Muscle layer of colon (tissue), 2 donors: ENCODE results near the gene EHMT2.
"Not testable (repeated sequence)": the region's sequence is repeated elsewhere in the genome, so short reads cannot be mapped to it uniquely, and the experiment has no call there.

Experiments
- H3K27ac ChIP-seq: one replicate; pipeline ENCODE4 v1.7.0; 2013; ENCODE audit warnings: low read depth, mild to moderate bottlenecking, low read length, moderate library complexity
- H3K27me3 ChIP-seq, 2 donors: one replicate each; pipeline ENCODE4 v1.7.0; 2013; ENCODE audit warnings: low read length in 2 of 2, mild to moderate bottlenecking in 2 of 2; ENCODE audit not compliant: insufficient read depth in 2 of 2, control insufficient read depth in 1 of 2
- H3K36me3 ChIP-seq: one replicate; pipeline ENCODE4 v1.7.0; 2013; ENCODE audit warnings: mild to moderate bottlenecking, low read length; ENCODE audit not compliant: insufficient read depth
- H3K4me1 ChIP-seq: one replicate; pipeline ENCODE4 v1.7.0; 2013; ENCODE audit warnings: mild to moderate bottlenecking, low read length; ENCODE audit not compliant: insufficient read depth
- H3K4me3 ChIP-seq, 2 donors: one replicate each; pipeline ENCODE4 v1.7.0; 2013; ENCODE audit warnings: low read length in 2 of 2, low read depth in 1 of 2, mild to moderate bottlenecking in 1 of 2, moderate library complexity in 1 of 2
- H3K9ac ChIP-seq: one replicate; pipeline ENCODE4 v1.7.0; 2013; ENCODE audit warnings: low read length
- H3K9me3 ChIP-seq: one replicate; pipeline ENCODE4 v1.7.0; 2013; ENCODE audit warnings: mild to moderate bottlenecking, low read length
- donor health status: abdominal sarcoma.
- donor health status: Adenocarcinoma of cecum.

The EHMT2 gene

DNA sequence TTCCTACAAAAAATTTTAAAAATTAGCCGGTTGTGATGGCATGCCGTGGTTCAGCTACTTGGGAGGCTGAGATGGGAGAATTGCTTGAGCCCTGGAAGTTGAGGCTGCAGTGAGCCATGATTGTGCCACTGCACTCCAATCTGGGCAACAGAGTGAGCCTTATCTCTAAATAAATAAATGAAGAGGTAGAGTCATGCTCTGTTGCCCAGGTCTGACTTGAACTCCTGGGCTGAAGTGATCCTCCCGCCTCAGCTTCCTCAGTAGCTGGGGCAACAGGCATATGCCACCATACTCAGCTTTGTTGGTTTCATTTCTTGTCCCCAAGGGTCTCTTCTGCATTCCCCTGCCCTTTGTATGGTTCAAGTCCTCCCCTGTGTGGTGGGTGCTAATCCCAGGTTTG, 53.0 kb downstream of the EHMT2 start:
- Histone ChIP-seq H3K9me3 (no peaks in the 10 kb centered on the region), H3K36me3 (peaks cover 16% of the 10 kb centered on the region), H3K4me1 (no peaks in the 10 kb centered on the region), H3K9ac (no peak overlapping the region), H3K27ac (no peak overlapping the region), H3K27me3 (no peaks in the 10 kb centered on the region), H3K4me3 (no peak overlapping the region)

DNA sequence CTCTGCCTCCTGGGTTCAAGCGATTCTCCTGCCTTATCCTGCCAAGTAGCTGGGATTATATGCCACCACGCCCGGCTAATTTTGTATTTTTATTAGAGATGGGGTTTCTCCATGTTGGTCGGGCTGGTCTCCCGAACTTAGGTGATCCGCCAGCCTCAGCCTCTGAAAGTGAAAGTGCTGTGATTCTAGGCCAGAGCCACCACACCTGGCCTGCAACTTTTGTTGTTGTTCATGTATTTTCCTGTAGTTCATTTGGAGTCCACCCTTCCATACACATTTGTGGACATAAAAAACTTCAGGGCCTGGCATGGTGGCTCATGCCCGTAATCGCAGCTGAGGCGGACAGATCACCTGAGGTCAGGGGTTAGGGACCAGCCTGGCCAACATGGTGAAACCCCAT, 55.4 kb downstream of the EHMT2 start:
- Histone ChIP-seq H3K27me3 (no peaks in the 10 kb centered on the region), H3K27ac (no peak overlapping the region), H3K36me3 (peaks cover 39% of the 10 kb centered on the region), H3K4me3 (no peak overlapping the region), H3K4me1 (peaks cover 11% of the 10 kb centered on the region), H3K9me3 (no peaks in the 10 kb centered on the region), H3K9ac (no peak overlapping the region)

DNA sequence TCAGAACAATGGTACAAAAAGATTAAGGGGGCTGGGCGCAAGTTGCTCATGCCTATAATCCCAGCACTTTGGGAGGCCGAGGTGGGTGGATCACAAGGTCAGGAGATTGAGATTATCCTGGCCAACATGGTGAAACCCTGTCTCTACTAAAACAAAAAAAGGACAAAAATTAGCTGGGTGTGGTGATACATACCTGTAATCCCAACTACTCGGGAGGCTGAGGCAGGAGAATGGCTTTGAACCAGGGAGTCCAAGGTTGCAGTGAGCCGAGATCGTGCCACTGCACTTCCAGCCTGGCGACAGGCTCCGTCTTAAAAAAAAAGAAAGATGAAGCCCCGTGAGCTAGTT, 57.7 kb downstream of the EHMT2 start:
- H3K36me3 ChIP-seq: peaks cover 40% of the 10 kb centered on the region
- H3K9me3 ChIP-seq: not testable (repeated sequence)

DNA sequence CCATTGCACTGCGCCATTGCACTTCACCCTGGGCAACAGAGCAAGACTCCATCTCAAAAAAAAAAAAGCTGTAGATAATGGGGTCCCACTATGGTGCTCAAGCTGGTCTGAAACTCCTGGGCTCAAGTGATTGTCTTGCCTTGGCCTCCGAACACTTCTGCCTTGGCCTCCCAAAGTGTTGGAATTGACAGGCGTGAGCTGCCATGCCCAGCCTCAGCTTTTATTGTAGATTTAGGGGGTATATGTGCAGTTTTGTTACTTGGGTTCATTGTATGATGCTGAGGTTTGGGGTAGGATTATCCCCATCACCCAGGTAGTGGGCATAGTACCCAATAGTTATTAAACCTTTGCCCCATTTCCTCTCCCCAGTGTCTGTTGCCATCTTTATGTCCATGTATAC, 58.5 kb downstream of the EHMT2 start:
- Histone ChIP-seq H3K4me1 (peaks cover 27% of the 10 kb centered on the region), H3K36me3 (peaks cover 40% of the 10 kb centered on the region), H3K27me3 (no peaks in the 10 kb centered on the region), H3K4me3 (no peak overlapping the region), H3K9me3 (no peaks in the 10 kb centered on the region), H3K27ac (no peak overlapping the region), H3K9ac (no peak overlapping the region)

More for the DNA sequence above, 57.7 kb downstream of the EHMT2 start:
- peaks cover 27% of the 10 kb centered on the region for H3K4me1 ChIP-seq
- H3K4me3 ChIP-seq, H3K27me3 ChIP-seq, H3K27ac ChIP-seq, H3K9ac ChIP-seq: not testable (repeated sequence)

DNA sequence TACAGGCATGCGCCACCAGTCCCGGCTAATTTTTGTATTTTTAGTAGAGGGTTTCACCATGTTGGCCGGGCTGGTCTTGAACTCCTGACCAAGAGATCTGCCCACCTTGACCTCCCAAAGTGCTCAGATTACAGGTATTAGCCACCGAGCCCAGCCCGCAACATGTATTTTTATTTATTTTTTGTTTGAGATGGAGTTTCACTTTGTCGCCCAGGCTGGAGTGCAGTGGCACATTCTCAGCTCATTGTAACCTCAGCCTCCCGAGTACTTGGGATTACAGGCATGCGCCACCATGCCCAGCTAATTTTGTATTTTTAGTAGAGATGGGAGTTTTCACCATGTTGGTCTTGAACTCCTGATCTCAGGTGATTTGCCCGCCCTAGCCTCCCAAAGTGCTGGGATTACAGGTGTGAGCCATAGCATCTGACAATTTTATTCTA, 59.4 kb downstream of the EHMT2 start:
- not testable (repeated sequence) for H3K27me3 ChIP-seq, H3K27ac ChIP-seq, H3K4me3 ChIP-seq, H3K9me3 ChIP-seq, H3K9ac ChIP-seq
- H3K4me1 ChIP-seq: peaks cover 32% of the 10 kb centered on the region
- H3K36me3 ChIP-seq: peaks cover 40% of the 10 kb centered on the region

DNA sequence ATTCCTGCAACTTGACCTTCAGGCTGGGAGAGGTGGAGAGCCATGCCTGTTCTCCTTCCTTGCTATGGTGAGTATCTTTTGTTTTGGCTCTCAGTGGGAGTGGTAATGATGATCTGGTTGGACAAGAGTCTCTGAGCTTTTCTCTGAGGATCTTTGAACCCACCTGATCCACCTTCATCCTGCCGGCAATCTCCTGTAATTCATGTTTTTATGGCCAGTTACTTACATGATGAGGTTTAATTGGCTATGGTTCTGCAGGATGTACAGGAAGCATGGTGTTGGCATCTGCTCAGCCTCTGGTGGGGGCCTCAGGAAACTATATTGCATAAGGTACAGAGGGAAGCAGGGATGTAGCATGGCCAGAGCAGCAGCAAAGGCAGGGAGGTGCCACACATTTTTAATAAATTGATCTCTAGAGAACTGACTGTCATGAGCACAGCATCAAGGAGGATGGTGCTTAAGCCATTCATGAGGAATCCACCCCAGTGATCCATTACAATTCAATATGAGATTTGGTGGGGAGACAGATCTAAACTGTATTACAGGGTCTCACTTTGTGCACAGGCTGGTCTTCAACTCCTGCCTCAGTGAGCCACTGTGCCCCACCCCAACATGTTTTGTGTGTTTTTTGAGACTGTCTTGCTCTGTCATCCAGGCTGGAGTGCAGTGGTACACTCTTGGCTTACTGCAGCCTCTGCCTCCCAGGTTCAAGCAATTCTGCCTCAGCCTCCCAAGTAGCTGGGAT, 60.0 kb downstream of the EHMT2 start:
- Histone ChIP-seq H3K27me3 (no peaks in the 10 kb centered on the region), H3K4me1 (peaks cover 37% of the 10 kb centered on the region), H3K9ac (no peak overlapping the region), H3K36me3 (peaks cover 40% of the 10 kb centered on the region), H3K9me3 (no peaks in the 10 kb centered on the region), H3K27ac (peak overlapping the region; percentile 12), H3K4me3 (no peak overlapping the region)

DNA sequence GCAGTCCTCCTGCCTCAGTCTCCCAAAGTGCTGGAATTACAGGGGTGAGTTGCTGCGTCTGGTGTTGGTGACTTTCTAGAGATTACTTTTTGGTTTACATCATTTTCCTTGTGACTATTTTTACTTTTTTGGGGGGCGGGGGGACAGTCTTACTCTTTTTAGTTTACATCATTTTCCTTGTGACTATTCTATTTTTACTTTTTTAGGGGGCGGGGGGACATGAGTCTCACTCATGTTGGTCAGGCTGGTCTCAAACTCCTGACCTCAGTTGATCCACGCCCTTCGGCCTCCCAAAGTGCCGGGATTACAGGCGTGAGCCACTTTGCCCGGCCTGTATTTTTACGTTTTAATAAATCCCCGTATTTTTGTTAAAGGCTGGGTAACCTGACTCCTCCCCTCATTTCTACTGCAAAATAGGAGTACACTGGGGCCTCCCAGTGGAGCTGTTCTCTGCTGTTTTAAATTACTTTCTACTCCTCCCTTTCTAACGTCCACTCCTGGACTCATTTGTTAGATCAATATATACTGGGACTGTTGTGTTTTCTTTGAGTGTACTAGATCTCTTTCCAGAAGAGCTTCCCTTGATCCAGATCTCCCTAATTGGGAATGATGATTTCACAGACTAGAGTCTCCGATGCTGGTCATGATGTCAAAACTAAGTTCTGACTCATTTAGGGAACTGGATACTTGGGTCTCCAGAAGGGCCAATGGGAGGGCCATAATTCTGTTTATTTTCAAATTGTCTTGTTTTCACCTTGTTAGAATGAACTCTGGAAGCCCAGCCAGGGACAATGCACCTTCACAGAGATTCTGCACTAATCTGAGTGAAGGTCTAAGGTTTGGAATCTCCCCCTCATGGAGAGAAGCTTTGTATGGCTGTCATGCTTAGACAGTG, 60.8 kb downstream of the EHMT2 start:
- Histone ChIP-seq H3K27ac (peak overlapping the region; percentile 12), H3K36me3 (peaks cover 40% of the 10 kb centered on the region), H3K27me3 (no peaks in the 10 kb centered on the region), H3K9ac (peak overlapping the region; percentile 89), H3K4me3 (peak overlapping the region; percentile 11 to 95), H3K4me1 (peaks cover 37% of the 10 kb centered on the region), H3K9me3 (no peaks in the 10 kb centered on the region)

DNA sequence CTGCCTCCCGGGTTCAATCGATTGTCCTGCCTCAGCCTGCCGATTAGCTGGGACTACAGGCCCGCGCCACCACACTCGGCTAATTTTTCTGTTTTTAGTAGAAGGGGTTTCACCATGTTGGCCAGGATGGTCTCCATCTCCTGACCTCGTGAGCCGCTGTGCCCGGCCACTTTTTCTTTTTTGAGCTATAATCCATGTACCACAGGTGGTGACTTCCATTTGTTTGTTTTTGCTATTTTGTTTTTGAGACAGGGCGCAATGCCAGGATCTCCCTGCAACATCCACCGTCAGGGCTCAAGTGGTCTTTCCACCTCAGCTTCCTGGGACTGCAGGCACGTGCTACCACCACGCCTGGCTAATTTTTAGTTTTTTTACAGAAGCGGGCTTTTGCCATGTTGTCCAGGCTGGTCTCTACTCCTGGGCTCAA, 61.4 kb downstream of the EHMT2 start:
- Histone ChIP-seq H3K9ac (peak overlapping the region; percentile 89), H3K27ac (peak overlapping the region; percentile 12), H3K9me3 (no peaks in the 10 kb centered on the region), H3K4me3 (peak overlapping the region in 1 of 2 donors; percentile 95), H3K4me1 (peaks cover 42% of the 10 kb centered on the region), H3K36me3 (peaks cover 39% of the 10 kb centered on the region), H3K27me3 (no peaks in the 10 kb centered on the region)

DNA sequence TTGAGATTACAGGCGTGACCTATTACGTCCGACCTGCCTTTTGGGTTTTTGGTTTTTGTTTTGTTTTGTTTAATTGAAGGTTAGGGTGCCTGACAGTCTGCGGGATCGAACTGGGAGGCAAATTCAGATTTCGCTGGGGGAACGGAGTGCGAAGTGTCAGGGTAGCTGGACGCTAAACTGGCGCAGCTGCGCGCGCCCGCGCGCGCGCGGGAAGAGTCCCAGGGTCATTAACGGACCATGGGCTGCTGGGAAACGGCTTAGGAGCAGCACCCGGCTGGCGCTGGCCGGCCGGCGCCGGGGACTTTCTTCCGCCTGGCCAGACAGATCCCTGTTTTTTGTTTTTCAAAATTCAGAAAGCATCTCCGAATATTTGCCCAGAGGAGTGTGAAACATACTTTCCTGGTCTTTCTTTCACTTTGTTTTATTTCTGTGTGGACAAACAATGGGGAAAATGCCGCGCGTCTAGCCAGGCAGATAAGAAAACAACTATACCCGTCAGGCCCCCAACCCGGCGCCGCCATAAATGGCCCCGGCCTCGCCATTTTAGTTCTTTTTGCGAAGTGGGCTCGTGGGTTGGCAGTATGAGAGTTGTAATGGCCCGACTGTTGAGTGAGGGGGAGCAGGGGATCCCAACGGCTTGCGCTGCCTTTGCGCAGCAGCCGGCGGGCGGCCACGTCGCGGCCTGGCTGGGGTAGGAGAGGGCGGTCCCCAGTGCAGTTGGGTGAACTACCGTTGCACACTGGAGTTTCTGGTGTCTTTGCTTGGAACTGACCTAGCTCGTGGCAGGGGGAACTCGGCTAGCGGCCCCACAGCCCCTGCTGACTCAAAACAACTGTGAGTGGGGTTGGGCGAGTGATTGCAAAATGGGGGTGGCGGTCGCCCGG, 62.9 kb downstream of the EHMT2 start:
- peaks cover 46% of the 10 kb centered on the region for H3K4me1 ChIP-seq
- H3K27me3 ChIP-seq: no peaks in the 10 kb centered on the region
- peak overlapping the region; percentile 98 for H3K27ac ChIP-seq
- H3K4me3 ChIP-seq: peak overlapping the region; percentile 83 to 95
- H3K9me3 ChIP-seq: no peaks in the 10 kb centered on the region
- peaks cover 25% of the 10 kb centered on the region for H3K36me3 ChIP-seq
- H3K9ac ChIP-seq: peak overlapping the region; percentile 89

DNA sequence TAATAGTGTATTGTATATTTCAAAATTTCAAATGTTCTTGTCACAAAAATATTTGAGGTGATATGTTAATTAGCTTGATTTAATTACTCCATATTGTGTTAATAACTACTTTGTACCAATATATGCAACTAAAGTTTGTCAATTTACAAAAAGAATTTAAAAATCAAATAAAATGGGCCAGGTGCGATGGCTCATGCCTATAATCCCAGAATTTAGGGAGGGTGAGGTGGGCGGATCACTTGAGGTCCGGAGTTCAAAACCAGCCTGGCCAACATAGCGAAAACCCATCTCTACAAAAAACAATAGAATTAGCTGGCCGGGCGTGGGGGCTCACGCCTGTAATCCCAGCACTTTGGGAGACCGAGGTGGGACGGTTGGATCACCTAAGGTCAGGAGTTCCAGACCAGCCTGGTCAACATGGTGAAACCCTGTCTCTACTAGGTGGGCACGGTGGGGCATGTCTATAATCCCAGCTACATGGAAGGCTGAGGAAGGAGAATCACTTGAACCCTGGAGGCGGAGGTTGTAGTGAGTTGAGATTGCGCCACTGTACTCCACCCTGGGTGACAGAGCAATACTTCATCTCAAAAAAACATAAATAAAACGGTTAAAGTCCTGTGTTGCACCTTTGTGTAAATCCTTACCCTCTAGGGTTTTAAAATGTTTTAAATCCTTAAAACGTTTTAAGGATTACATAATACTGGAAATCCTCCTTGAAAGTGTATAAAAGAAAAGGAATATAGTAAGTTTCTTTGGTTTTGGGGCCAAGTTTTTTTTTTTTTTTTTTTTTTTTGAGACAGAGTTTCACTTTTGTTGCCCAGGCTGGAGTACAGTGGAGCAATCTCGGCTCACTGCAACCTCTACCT, 65.9 kb downstream of the EHMT2 start:
- Histone ChIP-seq H3K4me1 (peaks cover 30% of the 10 kb centered on the region), H3K36me3 (no peaks in the 10 kb centered on the region), H3K27me3 (no peaks in the 10 kb centered on the region), H3K27ac (peak overlapping the region; percentile 85), H3K9me3 (no peaks in the 10 kb centered on the region), H3K4me3 (peak overlapping the region; percentile 71 to 80), H3K9ac (peak overlapping the region; percentile 82)
